Measurements from ENCODE around the gene KEAP1.

- TF ChIP-seq CTCF (IDR thresholded peaks at IDR 0.05; ENCODE audit: low read depth, low read length, poor library complexity, severe bottlenecking) = no peak
- no peak for TF ChIP-seq EZH2phosphoT487 (IDR thresholded peaks at IDR 0.05; ENCODE audit: borderline replicate concordance, low read length)
Measured at GRCh38 chr19:10520652-10521318, 17.6 kb upstream of the KEAP1 start.
